ENCODE data around the gene MXD4.

The MXD4 gene

GRCh38 chr4:2274320-2275043, 12.6 kb upstream of the MXD4 start:
- no peak overlapping the region for H3K4me3 ChIP-seq (ENCODE audit: low read depth, low read length)
- TF ChIP-seq CTCF (conservative IDR thresholded peaks at IDR 0.05; ENCODE audit: low read depth, low read length), result no peak

GRCh38 chr4:2273657-2274319, 11.9 kb upstream of the MXD4 start:
- no peak for DNase-seq (ENCODE audit: low read depth)
- H3K4me3 ChIP-seq (ENCODE audit: low read depth, low read length), result no peak overlapping the region
- TF ChIP-seq CTCF (conservative IDR thresholded peaks at IDR 0.05; ENCODE audit: low read depth, low read length), result no peak

More at GRCh38 chr4:2274320-2275043, 12.6 kb upstream of the MXD4 start:
- DNase-seq (ENCODE audit: low read depth), result no peak

GRCh38 chr4:2273221-2273620, 11.3 kb upstream of the MXD4 start:
- no peak overlapping the region for H3K4me3 ChIP-seq (ENCODE audit: low read depth, low read length)
- no peak for TF ChIP-seq CTCF (conservative IDR thresholded peaks at IDR 0.05; ENCODE audit: low read depth, low read length)
- DNase-seq (ENCODE audit: low read depth), result no peak

GRCh38 chr4:2272828-2273120, 10.9 kb upstream of the MXD4 start:
- H3K4me3 ChIP-seq (ENCODE audit: low read depth, low read length), result no peak overlapping the region
- no peak for TF ChIP-seq CTCF (conservative IDR thresholded peaks at IDR 0.05; ENCODE audit: low read depth, low read length)
- DNase-seq (ENCODE audit: low read depth), result no peak

GRCh38 chr4:2272026-2272827, 10.3 kb upstream of the MXD4 start:
- TF ChIP-seq CTCF (conservative IDR thresholded peaks at IDR 0.05; ENCODE audit: low read depth, low read length), result no peak

GRCh38 chr4:2271279-2272025, 9.5 kb upstream of the MXD4 start:
- DNase-seq (ENCODE audit: low read depth), result no peak
- H3K4me3 ChIP-seq (ENCODE audit: low read depth, low read length), result no peak overlapping the region
- no peak for TF ChIP-seq CTCF (conservative IDR thresholded peaks at IDR 0.05; ENCODE audit: low read depth, low read length)

More at GRCh38 chr4:2272026-2272827, 10.3 kb upstream of the MXD4 start:
- DNase-seq (ENCODE audit: low read depth), result no peak
- H3K4me3 ChIP-seq (ENCODE audit: low read depth, low read length), result no peak overlapping the region
